ENCODE data around the gene KISS1.
A peak's percentile ranks its signal among the peaks of the same experiment; 100 is the strongest.

KISS1 gene

GRCh38 chr1:204192589-204193352 lies 3.5 kb downstream of the KISS1 start:
- H2AFZ ChIP-seq: no peak overlapping the region
- TF ChIP-seq CTCF (IDR thresholded peaks at IDR 0.05): no peak
- no peak overlapping the region for H3K9ac ChIP-seq
- no peaks in the 10 kb centered on the region for H3K36me3 ChIP-seq (ENCODE audit: control insufficient read depth, insufficient read depth, low read length)
- no peaks in the 10 kb centered on the region for H3K79me2 ChIP-seq
- no peak overlapping the region for H3K4me3 ChIP-seq (ENCODE audit: low read depth, low read length)
- no peak overlapping the region for H3K27ac ChIP-seq
- no peaks in the 10 kb centered on the region for H3K4me1 ChIP-seq
- no peaks in the 10 kb centered on the region for H3K9me3 ChIP-seq (ENCODE audit: control insufficient read depth, low read length)
- no peak overlapping the region for H3K4me2 ChIP-seq (ENCODE audit: low read length)
- H3K27me3 ChIP-seq (ENCODE audit: control insufficient read depth, insufficient read depth, low read length): no peaks in the 10 kb centered on the region

GRCh38 chr1:204192046-204192445 lies 4.2 kb downstream of the KISS1 start:
- no peak for TF ChIP-seq CTCF (IDR thresholded peaks at IDR 0.05)
- H3K79me2 ChIP-seq: no peaks in the 10 kb centered on the region
- H3K36me3 ChIP-seq (ENCODE audit: control insufficient read depth, insufficient read depth, low read length): no peaks in the 10 kb centered on the region
- H3K9ac ChIP-seq: no peak overlapping the region
- H2AFZ ChIP-seq: no peak overlapping the region
- no peak overlapping the region for H3K4me2 ChIP-seq (ENCODE audit: low read length)
- H3K4me1 ChIP-seq: no peaks in the 10 kb centered on the region
- H3K4me3 ChIP-seq (ENCODE audit: low read depth, low read length): no peak overlapping the region
- H3K9me3 ChIP-seq (ENCODE audit: control insufficient read depth, low read length): no peaks in the 10 kb centered on the region
- no peak overlapping the region for H3K27ac ChIP-seq
- no peaks in the 10 kb centered on the region for H3K27me3 ChIP-seq (ENCODE audit: control insufficient read depth, insufficient read depth, low read length)

- Histone ChIP-seq H3K4me1 (no peaks in the 10 kb centered on the region), H3K4me2 (ENCODE audit: low read length) (no peak overlapping the region), H3K4me3 (ENCODE audit: low read depth, low read length) (no peak overlapping the region), H3K27ac (no peak overlapping the region), H3K9ac (no peak overlapping the region), H2AFZ (no peak overlapping the region), H3K36me3 (ENCODE audit: control insufficient read depth, insufficient read depth, low read length) (no peaks in the 10 kb centered on the region), H3K79me2 (no peaks in the 10 kb centered on the region), H3K27me3 (ENCODE audit: control insufficient read depth, insufficient read depth, low read length) (no peaks in the 10 kb centered on the region), H3K9me3 (ENCODE audit: control insufficient read depth, low read length) (no peaks in the 10 kb centered on the region)
- no peak for TF ChIP-seq CTCF (IDR thresholded peaks at IDR 0.05)
Observed at GRCh38 chr1:204191456-204191855, 4.8 kb downstream of the KISS1 start.

GRCh38 chr1:204190212-204191211 lies 5.8 kb downstream of the KISS1 start:
- no peaks in the 10 kb centered on the region for H3K9me3 ChIP-seq (ENCODE audit: control insufficient read depth, low read length)

More at GRCh38 chr1:204190212-204191211, 5.8 kb downstream of the KISS1 start:
- peak overlapping the region; percentile 70 for H2AFZ ChIP-seq
- no peaks in the 10 kb centered on the region for H3K27me3 ChIP-seq (ENCODE audit: control insufficient read depth, insufficient read depth, low read length)
- H3K36me3 ChIP-seq (ENCODE audit: control insufficient read depth, insufficient read depth, low read length): no peaks in the 10 kb centered on the region
- H3K9ac ChIP-seq: no peak overlapping the region
- no peaks in the 10 kb centered on the region for H3K79me2 ChIP-seq
- no peak overlapping the region for H3K4me3 ChIP-seq (ENCODE audit: low read depth, low read length)
- H3K4me1 ChIP-seq: no peaks in the 10 kb centered on the region
- TF ChIP-seq CTCF (IDR thresholded peaks at IDR 0.05): no peak
- no peak overlapping the region for H3K27ac ChIP-seq
- no peak overlapping the region for H3K4me2 ChIP-seq (ENCODE audit: low read length)

All from parathyroid adenoma (tissue), 2 donors.